Measurements from ENCODE around the gene HAPSTR1. TPM values are rescaled to one million over a fixed set of nuclear protein-coding genes. Genes with fewer than 3 reads are reported as not detected.

The HAPSTR1 gene
- total and polyA plus RNA-seq, 2 of the 13 experiments (the other 11 are each of a cell fraction or from before 2014, with no cell fraction given), result 25.2 to 83.2 TPM

DNA sequence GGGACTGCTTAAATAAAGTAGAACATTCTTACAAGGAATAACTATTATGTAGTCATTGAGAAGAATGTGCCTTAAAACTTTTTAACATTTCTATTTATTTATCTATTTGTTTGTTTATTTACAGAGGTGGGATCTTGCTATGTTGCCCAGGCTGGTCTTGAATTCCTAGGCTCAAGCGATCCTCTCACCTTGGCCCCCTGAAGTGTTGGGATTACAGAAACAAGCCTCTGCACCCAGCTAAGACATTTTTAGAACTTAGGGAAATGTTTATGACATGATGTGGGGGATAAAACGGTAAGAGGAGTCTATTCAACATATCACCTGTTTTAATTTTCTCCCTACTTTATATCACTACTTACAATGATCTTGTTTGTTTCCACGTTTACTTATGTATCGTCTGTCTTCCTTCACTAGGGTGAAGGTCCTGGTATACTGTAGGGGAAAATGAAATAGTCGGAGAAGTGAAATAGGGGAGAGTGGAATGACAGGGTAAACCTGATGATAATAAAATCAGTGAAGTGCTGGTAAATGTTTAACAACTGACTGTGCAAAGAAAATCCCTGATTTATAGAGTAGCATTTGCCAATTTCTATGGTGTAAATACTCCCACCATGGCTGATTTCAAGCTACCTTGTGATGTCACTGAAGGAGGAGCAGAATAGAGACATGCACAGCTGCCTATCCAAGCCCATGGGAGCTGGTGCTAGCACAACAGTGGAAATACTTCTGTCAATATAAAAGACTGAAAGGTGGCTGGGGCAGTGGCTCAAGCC lies 16.0 kb upstream of the HAPSTR1 start:
- H3K4me2 ChIP-seq (ENCODE audit: low read depth, low read length), result peak overlapping the region; percentile 40; the same call in 1 of the 2 replicates
- BruUV-seq (replicated peaks), result no TSS peak

More for the DNA sequence above, 16.0 kb upstream of the HAPSTR1 start:
- POLR2A ChIA-PET, result interaction anchor here (0.6 to 7.1 kb wide), 5 partner anchors 16 to 27 kb away, joined by 3 to 96 read pairs (median 3); partner anchors contain the start of gene HAPSTR1
- TF ChIP-seq, protein P1, sequence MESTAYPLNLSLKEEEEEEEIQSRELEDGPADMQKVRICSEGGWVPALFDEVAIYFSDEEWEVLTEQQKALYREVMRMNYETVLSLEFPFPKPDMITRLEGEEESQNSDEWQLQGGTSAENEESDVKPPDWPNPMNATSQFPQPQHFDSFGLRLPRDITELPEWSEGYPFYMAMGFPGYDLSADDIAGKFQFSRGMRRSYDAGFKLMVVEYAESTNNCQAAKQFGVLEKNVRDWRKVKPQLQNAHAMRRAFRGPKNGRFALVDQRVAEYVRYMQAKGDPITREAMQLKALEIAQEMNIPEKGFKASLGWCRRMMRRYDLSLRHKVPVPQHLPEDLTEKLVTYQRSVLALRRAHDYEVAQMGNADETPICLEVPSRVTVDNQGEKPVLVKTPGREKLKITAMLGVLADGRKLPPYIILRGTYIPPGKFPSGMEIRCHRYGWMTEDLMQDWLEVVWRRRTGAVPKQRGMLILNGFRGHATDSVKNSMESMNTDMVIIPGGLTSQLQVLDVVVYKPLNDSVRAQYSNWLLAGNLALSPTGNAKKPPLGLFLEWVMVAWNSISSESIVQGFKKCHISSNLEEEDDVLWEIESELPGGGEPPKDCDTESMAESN (CRISPR knock-in tag; conservative IDR thresholded peaks at IDR 0.05), result no peak
- 0 out of 2 replicates have a peak, but pooled peaks have one; percentile 40 for TF ChIP-seq ZNF317 (CRISPR knock-in tag; IDR thresholded peaks at IDR 0.05)
- TF ChIP-seq, protein P2, sequence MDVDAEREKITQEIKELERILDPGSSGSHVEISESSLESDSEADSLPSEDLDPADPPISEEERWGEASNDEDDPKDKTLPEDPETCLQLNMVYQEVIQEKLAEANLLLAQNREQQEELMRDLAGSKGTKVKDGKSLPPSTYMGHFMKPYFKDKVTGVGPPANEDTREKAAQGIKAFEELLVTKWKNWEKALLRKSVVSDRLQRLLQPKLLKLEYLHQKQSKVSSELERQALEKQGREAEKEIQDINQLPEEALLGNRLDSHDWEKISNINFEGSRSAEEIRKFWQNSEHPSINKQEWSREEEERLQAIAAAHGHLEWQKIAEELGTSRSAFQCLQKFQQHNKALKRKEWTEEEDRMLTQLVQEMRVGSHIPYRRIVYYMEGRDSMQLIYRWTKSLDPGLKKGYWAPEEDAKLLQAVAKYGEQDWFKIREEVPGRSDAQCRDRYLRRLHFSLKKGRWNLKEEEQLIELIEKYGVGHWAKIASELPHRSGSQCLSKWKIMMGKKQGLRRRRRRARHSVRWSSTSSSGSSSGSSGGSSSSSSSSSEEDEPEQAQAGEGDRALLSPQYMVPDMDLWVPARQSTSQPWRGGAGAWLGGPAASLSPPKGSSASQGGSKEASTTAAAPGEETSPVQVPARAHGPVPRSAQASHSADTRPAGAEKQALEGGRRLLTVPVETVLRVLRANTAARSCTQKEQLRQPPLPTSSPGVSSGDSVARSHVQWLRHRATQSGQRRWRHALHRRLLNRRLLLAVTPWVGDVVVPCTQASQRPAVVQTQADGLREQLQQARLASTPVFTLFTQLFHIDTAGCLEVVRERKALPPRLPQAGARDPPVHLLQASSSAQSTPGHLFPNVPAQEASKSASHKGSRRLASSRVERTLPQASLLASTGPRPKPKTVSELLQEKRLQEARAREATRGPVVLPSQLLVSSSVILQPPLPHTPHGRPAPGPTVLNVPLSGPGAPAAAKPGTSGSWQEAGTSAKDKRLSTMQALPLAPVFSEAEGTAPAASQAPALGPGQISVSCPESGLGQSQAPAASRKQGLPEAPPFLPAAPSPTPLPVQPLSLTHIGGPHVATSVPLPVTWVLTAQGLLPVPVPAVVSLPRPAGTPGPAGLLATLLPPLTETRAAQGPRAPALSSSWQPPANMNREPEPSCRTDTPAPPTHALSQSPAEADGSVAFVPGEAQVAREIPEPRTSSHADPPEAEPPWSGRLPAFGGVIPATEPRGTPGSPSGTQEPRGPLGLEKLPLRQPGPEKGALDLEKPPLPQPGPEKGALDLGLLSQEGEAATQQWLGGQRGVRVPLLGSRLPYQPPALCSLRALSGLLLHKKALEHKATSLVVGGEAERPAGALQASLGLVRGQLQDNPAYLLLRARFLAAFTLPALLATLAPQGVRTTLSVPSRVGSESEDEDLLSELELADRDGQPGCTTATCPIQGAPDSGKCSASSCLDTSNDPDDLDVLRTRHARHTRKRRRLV (CRISPR knock-in tag; IDR thresholded peaks at IDR 0.05), result peak; percentile 27; the same call in 1 of the 2 replicates
- TF ChIP-seq ZNF121 (CRISPR knock-in tag; IDR thresholded peaks at IDR 0.05), result peak; percentile 89
- TF ChIP-seq GFI1 (CRISPR knock-in tag; IDR thresholded peaks at IDR 0.05; ENCODE audit: borderline replicate concordance), result peak; percentile 42; the same call in 1 of the 2 replicates
- TF ChIP-seq, protein P3, sequence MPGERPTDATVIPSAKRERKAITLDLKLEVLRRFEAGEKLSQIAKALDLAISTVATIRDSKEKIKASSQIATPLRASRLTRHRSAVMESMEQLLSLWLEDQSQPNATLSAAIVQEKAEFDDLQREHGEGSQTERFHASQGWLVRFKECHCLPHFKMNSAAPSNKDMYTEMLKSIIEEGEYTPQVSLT (CRISPR knock-in tag; IDR thresholded peaks at IDR 0.05; ENCODE audit: borderline replicate concordance, low read depth), result no peak
- TF ChIP-seq, protein P4, sequence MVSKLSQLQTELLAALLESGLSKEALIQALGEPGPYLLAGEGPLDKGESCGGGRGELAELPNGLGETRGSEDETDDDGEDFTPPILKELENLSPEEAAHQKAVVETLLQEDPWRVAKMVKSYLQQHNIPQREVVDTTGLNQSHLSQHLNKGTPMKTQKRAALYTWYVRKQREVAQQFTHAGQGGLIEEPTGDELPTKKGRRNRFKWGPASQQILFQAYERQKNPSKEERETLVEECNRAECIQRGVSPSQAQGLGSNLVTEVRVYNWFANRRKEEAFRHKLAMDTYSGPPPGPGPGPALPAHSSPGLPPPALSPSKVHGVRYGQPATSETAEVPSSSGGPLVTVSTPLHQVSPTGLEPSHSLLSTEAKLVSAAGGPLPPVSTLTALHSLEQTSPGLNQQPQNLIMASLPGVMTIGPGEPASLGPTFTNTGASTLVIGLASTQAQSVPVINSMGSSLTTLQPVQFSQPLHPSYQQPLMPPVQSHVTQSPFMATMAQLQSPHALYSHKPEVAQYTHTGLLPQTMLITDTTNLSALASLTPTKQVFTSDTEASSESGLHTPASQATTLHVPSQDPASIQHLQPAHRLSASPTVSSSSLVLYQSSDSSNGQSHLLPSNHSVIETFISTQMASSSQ (IDR thresholded peaks at IDR 0.05; ENCODE audit: low read depth), result 0 out of 2 replicates have a peak, but pooled peaks have one; percentile 30
- TF ChIP-seq, protein P4 (CRISPR knock-in tag; IDR thresholded peaks at IDR 0.05; ENCODE audit: borderline replicate concordance), result no peak
- Histone ChIP-seq H3K36me3 (replicated peaks in 1 of 2; ENCODE audit: control insufficient read depth in 1 of 2, insufficient read depth in 2 of 2, low read length in 2 of 2) (no peaks in the 10 kb centered on the region), H3K27me3 (ENCODE audit: control insufficient read depth in 1 of 2, insufficient read depth in 2 of 2, low read length in 2 of 2) (no peaks in the 10 kb centered on the region), H3K79me2 (ENCODE audit: insufficient read depth, low read length) (no peaks in the 10 kb centered on the region), H3K4me1 (ENCODE audit: insufficient read depth, low read length) (peaks cover 30% of the 10 kb centered on the region), H2AFZ (ENCODE audit: low read length) (no peak overlapping the region), H3K9me3 (ENCODE audit: low read length) (0 out of 2 replicates have a peak, but pooled peaks cover 4% of the 10 kb centered on the region), H3K4me3 (replicated peaks in 1 of 3; ENCODE audit: insufficient read depth in 1 of 3, low read depth in 2 of 3, low read length in 3 of 3) (no peak overlapping the region), H3K9ac (ENCODE audit: insufficient read depth, low read depth, low read length) (no peak overlapping the region), H3K27ac (ENCODE audit: extremely low read length, insufficient read depth, low read length) (no peak overlapping the region), H4K20me1 (ENCODE audit: insufficient read depth, low read length) (no peaks in the 10 kb centered on the region)
- intact Hi-C loops (cut with micrococcal nuclease; ENCODE audit: unreplicated experiment) (no loop called here), in situ Hi-C loops (cut with HindIII; ENCODE audit: extremely low pct_ligation_motif_present, low pct_unique_long_range_greater_than_20kb) (no loop called here)
- FAIRE-seq (no peak), ATAC-seq (peak; percentile 35; the same call in 2 of the 3 replicates), DNase-seq (ENCODE audit: low spot score) (no peak)
- WGBS (ENCODE audit: low lambda C conversion rate), result 23% methylated on average over 5 of the region's 5 CpGs
- CTCF ChIA-PET (ENCODE audit: low intra/inter-chr PET ratio, low total read pairs), result no interaction called here
